GM18951 (cell line): ENCODE data around the gene GRAMD2B.
"Not testable (repeated sequence)": the region's sequence is repeated elsewhere in the genome, so short reads cannot be mapped to it uniquely, and the experiment has no call there.

Experiments used
- POLR2A ChIP-seq: IDR thresholded peaks from 4 replicates; pipeline ENCODE4 v1.6.1; 2011; ENCODE audit warnings: mild to moderate bottlenecking; ENCODE audit not compliant: insufficient read length, insufficient read depth; ENCODE audit errors: extremely low read depth
- in situ Hi-C: fragments of 300-500 bp; cut with MboI; formaldehyde crosslinking; loops from one replicate; pipeline ENCODE4 v1.12.0; 2022; ENCODE audit warnings: low sequenced_read_pairs, mixed read lengths, inconsistent platforms; ENCODE audit not compliant: unreplicated experiment

Gene GRAMD2B

DNA sequence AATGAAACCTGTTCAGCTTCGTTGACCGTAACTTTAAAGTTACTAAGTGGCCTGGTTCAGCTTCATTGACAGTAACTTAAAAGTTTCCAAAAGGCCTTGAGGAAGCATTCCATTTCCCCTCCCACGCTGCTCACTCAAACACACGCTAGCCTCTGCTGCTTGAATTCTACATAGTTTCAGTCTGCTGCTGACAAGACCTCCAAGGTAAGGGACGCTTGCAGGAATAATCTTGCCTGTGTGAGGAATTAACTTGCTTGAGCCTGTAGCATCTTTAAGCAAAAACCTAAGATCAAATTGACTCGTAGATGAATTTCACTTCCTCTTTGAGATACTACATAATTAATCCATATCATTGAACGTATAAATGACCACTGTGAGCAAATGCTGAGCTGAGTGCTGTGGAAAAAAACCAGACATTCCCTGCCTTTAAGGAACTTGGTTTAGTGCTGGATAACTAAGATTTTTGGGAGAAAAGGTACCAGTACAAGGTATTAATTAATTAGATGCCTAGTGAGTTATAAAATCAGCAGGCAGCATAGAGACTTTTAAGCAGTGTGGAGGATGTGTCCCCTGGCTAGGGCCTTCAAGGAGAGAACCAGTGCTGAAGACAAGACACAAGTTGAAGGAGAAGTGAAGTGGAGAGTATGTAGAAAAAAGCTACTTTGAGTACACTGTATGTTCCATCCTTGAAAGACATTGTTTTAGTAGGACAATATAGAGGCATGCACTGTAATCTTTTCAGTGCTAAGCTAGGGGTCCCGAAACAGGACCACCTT lies 39.2 kb downstream of the GRAMD2B start:
- TF ChIP-seq POLR2A, result no peak
- in situ Hi-C loops, result no loop called here

DNA sequence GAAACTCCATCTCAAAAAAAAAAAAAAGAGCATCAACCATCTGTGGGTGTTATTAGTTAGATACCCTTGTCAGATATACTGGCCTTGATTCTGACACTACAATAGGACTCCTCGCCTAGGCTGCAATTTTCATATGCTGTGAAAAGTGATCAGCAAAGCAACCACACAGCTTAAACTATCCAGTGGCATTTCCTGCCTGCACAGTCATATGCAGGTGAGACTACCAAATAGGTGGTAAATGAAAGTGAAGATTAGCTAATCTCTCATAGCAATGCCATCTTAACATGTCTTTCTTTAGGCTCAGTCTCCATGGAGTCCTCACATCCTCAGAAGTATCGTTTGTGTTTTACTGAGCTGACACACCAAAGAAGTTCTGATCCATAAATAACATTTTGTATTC lies 40.8 kb downstream of the GRAMD2B start:
- in situ Hi-C loops, result no loop called here
- TF ChIP-seq POLR2A, result no peak

DNA sequence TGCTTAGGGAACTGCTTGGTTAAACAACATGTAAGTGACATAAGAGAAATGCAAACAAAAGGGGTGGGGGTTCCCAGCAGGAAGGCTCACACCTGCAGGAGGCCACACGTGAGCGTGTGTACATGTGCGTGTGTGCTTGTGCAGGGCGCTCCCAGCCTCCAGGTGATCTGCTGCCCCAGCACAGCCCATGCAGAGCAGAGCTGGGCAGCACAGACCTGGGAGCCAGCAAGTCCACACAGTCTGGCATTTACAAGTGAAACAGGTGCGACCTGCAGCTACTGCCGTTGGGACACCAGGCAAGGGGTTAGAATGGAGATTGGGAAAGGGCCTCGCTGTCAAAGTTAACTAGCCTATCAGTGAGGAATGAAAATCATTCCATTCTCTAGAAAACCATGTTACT lies 41.8 kb downstream of the GRAMD2B start:
- in situ Hi-C loops, result no loop called here
- TF ChIP-seq POLR2A, result no peak

DNA sequence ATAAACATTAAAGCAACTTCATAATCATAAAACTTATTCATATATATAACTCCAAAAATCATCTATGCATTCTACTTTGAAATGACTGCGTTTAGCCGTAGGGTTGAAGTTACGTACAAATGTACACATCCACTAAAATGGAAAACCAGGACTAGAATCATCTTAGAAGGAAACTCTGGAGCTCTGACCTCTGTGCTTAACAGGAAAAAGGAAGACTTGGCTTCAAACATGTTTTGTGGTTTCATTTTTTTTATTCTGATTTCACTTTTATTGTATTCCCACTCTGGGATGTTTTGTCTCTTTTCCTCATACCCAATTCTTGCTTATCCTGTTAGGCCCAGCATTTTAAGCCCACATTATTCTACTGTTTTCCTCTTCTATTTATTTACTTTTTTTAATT lies 44.9 kb downstream of the GRAMD2B start:
- in situ Hi-C loops, result no loop called here
- no peak for TF ChIP-seq POLR2A

DNA sequence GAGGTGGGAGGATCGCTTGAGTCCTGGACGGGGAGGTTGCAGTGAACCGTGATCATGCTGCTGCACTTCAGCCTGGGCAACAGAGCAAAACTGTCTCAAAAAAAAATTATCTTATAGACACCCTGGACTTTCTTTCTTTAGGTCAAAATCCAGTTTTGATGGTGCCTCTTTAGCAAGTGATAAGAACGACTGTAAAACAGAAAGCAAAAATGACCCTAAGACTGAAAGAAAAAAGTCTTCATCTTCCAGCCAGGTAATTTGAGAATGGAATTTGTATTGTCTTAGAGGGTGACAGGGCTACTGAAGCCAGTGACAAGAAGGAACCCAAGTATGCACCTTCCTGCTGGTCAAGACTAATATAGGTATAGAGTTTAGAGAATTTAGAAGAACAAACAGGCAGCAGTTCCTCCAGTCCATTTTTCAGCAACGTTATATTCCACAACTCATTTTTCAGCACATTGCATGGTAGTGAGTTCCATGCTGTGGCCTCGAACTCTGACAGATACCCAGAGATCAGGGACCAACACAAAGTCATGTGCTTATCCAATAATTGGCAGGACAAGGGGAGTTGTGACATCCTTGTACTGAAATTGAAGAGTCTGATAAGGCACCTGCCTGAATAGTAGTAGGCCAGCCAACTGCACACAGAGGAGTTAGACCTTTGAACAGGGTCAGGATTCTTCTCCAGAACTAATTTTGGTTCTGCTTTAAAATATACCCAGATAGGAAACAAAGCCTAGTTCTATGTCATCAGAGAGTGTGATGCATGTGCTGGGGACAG lies 46.5 kb downstream of the GRAMD2B start:
- in situ Hi-C loops, result no loop called here
- TF ChIP-seq POLR2A, result no peak

DNA sequence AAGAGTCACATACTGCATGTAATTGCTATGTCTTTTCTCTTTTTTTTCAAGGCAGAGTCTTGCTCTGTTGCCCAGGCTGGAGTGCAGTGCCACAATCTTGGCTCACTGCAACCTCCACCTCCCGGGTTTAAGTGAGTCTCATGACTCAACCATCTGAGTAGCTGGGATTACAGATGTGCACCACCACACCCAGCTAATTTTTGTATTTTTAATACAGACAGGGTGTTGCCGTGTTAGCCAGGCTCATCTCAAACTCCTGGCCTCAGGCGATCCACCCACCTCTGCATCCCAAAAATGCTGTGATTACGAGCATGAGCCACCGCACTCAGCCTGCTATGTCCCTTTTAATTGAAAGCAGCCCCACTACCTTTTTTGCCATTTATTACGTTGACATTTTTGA lies 47.3 kb downstream of the GRAMD2B start:
- in situ Hi-C loops, result not testable (repeated sequence)

DNA sequence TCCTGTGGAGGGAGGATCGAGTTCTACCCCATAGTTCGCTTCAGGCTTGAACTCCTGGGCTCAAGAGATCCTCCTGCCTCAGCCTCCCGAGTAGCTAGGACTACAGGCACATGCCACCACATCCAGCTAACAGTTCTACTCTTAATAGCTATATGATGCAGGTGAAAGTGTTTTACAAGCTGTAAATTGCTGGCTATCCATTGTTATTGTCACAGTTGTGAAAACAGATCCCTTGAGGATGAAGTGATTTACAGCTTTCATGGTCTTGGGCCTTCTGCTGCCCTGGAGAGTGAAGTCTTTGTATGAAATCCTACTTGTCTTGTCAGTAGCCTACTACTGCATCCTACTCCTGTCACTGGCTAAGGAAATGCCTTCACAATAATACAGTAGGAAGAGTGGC lies 48.0 kb downstream of the GRAMD2B start:
- TF ChIP-seq POLR2A, result no peak
- in situ Hi-C loops, result no loop called here

DNA sequence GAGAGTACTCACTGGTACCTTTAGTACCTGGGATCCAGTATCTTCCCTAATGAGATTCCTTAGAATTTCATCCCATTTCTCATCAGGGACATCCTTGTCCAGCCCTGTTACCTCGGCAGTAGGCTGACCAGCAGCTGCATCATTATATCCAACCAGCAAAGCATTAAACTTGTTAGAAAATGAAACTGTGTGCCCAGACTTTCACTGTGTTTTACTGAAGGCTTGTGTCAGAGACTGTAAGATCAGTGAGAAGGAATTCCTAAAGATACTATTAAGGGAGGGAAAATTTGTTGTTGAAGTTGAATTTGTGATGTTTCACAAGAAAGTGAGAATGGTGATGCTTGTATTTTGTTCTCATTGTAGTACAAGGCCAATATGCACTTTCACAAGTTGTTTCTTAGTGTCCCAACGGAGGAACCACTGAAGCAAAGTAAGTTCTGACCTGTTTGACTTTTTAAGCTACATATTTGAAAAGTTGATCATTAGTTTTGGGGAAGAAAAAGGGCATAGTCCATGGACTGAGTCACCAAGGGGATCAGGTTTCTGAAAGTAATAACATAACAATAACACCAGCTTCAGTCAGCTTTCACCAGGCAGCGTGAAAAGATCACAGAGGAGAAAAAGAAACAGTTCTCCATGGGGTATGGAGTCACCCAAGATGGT lies 48.8 kb downstream of the GRAMD2B start:
- in situ Hi-C loops, result no loop called here
- no peak for TF ChIP-seq POLR2A

DNA sequence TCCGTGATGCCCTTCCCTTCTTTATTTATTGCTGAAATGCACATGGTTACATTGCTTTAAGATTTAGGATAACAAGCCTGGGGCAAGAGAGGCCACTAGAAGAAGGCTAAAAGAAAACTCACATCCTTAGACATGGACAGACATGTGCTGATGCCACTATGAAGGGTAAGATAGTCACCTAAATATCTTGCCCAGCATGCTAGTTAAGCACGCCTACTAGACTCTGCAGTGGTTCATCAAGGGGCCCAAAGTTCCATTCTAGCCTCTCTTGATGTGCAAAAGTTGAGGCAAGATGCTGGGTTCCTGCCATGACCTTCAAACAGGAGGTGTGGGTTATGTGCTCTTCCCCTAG lies 49.3 kb downstream of the GRAMD2B start:
- in situ Hi-C loops, result no loop called here

DNA sequence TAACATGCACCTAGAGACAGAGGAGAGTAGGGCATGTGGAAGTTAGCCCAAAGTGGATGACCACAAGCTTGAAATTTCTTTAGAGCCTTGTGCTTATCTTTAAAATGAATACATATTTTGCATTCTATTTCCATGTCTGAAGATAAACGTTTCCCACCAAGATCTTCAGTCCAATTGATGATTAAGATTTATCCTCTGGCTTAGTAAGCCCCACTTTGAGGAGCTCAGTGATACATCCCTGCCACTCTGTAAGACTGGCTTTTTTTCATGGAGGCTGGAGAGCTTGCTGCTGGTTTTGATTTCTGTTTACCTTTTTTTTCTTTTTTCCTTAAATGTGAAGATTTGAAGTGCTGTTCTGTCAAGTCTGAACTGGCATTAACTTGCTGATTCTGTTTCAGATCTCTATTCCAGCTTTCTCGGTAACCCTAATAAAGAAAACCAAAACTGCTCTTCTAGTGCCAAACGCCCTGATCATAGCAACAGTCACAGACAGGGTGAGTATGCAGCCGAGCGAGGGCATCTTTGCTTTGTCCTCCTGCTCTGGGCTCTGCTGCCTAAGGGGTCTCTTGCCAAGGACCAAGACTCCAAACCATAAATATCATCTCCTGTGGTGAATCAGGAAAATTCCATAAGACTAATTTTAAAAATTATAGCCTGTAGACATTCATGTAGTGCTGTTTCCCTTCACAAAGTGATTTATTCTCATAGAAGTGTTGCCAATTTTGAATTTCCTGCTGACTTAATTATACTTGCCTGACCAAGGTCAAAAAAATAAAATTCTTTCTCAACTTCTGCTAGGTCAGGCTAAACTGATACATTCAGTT lies 54.3 kb downstream of the GRAMD2B start:
- no peak for TF ChIP-seq POLR2A
- in situ Hi-C loops, result no loop called here

More for the DNA sequence above, 49.3 kb downstream of the GRAMD2B start:
- TF ChIP-seq POLR2A, result no peak

DNA sequence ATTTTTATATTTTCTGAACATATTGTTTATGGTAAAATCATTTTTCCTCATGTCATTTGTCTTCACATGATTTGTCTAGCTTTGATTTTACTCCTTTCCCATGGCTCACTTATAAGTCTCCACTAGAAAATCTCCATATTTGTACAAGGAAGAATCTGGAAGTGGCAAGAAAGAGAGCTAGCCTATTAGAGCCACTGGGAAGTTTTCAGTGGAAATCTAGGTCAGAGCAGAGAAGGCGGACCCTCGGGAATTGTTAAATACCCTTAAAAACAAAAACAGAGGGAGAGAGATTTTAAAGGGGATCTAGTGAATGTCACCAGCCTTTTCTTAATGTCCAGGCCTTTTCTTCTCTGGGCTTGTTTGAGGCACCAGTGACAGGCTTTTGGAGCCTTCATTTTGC lies 56.6 kb downstream of the GRAMD2B start:
- TF ChIP-seq POLR2A, result no peak
- in situ Hi-C loops, result no loop called here

DNA sequence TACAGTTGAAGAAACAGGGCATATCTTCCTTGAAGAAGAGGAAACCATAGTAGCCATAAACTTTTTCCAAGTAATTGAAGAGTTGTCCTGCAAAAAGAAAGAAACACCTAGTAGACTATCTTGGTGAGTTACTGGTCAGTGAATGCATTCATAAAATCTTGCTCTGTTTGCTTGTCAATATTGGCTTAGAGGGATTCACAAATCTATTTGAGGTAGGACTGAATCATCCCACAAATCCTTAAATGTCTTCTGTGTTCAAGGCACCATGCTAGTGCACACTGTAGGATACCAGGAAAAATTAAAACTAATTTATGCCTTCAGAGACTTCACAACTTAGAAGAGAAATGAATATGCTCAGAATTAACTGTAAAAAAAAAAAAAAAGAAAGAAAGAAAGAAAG lies 57.6 kb downstream of the GRAMD2B start:
- TF ChIP-seq POLR2A, result no peak
- in situ Hi-C loops, result no loop called here

DNA sequence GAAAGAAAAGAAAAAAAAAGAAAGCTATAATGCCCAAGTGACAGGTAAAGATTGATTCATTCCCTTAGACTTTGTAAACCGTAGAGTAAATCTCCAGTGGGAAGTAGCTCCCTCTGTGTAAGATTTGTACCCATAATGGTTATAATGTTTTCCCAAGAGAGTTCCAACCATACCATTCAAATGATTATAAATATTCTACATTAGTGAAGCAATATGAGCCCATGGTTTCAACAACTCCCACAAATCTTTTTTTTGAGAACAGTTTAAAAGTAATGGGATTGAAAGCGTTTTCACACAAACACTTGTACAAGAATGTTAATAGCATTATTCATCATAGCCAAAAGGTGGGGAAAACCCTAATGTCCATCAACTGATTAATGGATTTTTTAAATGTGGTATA lies 58.0 kb downstream of the GRAMD2B start:
- TF ChIP-seq POLR2A, result no peak
- in situ Hi-C loops, result no loop called here
